HepG2 (cell line): ENCODE results near the gene EPB41L2. TPM values are rescaled to one million over a fixed set of nuclear protein-coding genes. Genes with fewer than 3 reads are reported as not detected.

Experiments used
- ATAC-seq: fragments of 200-7000 bp; cut with Tn5 transposase; 3 replicates; pipeline ENCODE4 v1.9.1; 2020; ENCODE audit warnings: mild to moderate bottlenecking, moderate library complexity
- BruUV-seq: library from RNA; stranded (reverse); fragments of 400-500 nt; replicated peaks from 2 replicates; lab custom pipeline; 2021; lab: Mats Ljungman, UMichigan
- CTCF ChIA-PET: fragments of 300-600 bp; formaldehyde crosslinking; extraction: SDS; loops from one replicate; lab custom pipeline; 2021; ENCODE audit warnings: low total read pairs, inconsistent platforms, low intra/inter-chr PET ratio; lab: Yijun Ruan, JAX
- POLR2A ChIA-PET: fragments of 350-600 bp; sonication (Branson Sonifier 250); formaldehyde crosslinking; loops from one replicate; lab custom pipeline; 2020; ENCODE audit warnings: antibody characterized with exemption, inconsistent platforms; lab: Yijun Ruan, JAX
- DNase-seq: peaks from one replicate; pipeline ENCODE4 v3.0.0-alpha.2; 2015; ENCODE audit warnings: low spot score
- FAIRE-seq: peaks from 3 replicates; lab custom pipeline; 2011; peaks lifted over from hg19 to GRCh38; lab: Jason Lieb, UNC
- H2AFZ ChIP-seq: one replicate; pipeline ENCODE4 v1.6.1; 2011; ENCODE audit warnings: low read length, inconsistent platforms
- H3K27ac ChIP-seq: fragments of 300-600 bp; 3 replicates; pipeline ENCODE4 v1.8.0; 2011; ENCODE audit warnings: mixed run types, mild to moderate bottlenecking, mixed read lengths, low read length, inconsistent platforms; ENCODE audit not compliant: insufficient read depth; ENCODE audit errors: extremely low read length
- H3K27me3 ChIP-seq, 2 experiments: fragments of 200-600 bp in 1 of 2; 2 replicates in 1 of 2; 3 replicates in 1 of 2; pipeline versions ENCODE4 v1.6.0 to v1.8.0; 2011; ENCODE audit warnings: low read length in 2 of 2, mild to moderate bottlenecking in 2 of 2, moderate library complexity in 2 of 2, inconsistent platforms in 1 of 2; ENCODE audit not compliant: insufficient read depth in 2 of 2, control insufficient read depth in 1 of 2
- H3K36me3 ChIP-seq, 2 experiments: fragments of 200-600 bp in 1 of 2; replicated peaks in 1 of 2; 2 replicates in 1 of 2; 3 replicates in 1 of 2; pipeline versions ENCODE4 v1.5.1 to v1.8.0; 2011; ENCODE audit warnings: low read length in 2 of 2, inconsistent platforms in 1 of 2; ENCODE audit not compliant: insufficient read depth in 2 of 2, control insufficient read depth in 1 of 2
- H3K4me1 ChIP-seq: 2 replicates; pipeline ENCODE4 v1.5.1; 2012; ENCODE audit warnings: low read length, inconsistent platforms; ENCODE audit not compliant: insufficient read depth
- H3K4me2 ChIP-seq: 2 replicates; pipeline ENCODE4 v1.6.0; 2011; ENCODE audit warnings: low read depth, low read length, inconsistent platforms
- H3K4me3 ChIP-seq, 3 experiments: fragments of 200-600 bp in 1 of 3; sonication (generic), shearing (Covaris generic) in 1 of 3; replicated peaks in 1 of 3; 2 replicates each; pipeline ENCODE4 v1.5.1; 2011 to 2016; ENCODE audit warnings: low read length in 3 of 3, inconsistent platforms in 2 of 3, low read depth in 2 of 3, mild to moderate bottlenecking in 2 of 3, control low read depth in 1 of 3, mixed read lengths in 1 of 3; ENCODE audit not compliant: insufficient read depth in 1 of 3
- H3K79me2 ChIP-seq: one replicate; pipeline ENCODE4 v1.6.1; 2011; ENCODE audit warnings: low read length, inconsistent platforms; ENCODE audit not compliant: insufficient read depth
- H3K9ac ChIP-seq: 2 replicates; pipeline ENCODE4 v1.6.0; 2011; ENCODE audit warnings: mild to moderate bottlenecking, low read depth, low read length, inconsistent platforms; ENCODE audit not compliant: insufficient read depth
- H3K9me3 ChIP-seq: 2 replicates; pipeline ENCODE4 v1.5.1; 2012; ENCODE audit warnings: mild to moderate bottlenecking, low read length
- H4K20me1 ChIP-seq: 2 replicates; pipeline ENCODE4 v1.6.0; 2011; ENCODE audit warnings: inconsistent platforms, mild to moderate bottlenecking, low read length, moderate library complexity; ENCODE audit not compliant: insufficient read depth
- BRCA1 ChIP-seq: sonication (generic); formaldehyde crosslinking; IDR thresholded peaks from 2 replicates; pipeline ENCODE4 v1.4.0; 2020; ENCODE audit warnings: missing genetic modification reagents
- CENPBD1 ChIP-seq: sonication (generic); formaldehyde crosslinking; IDR thresholded peaks from 2 replicates; pipeline ENCODE4 v1.8.0; 2022; ENCODE audit warnings: missing genetic modification reagents, low read depth, mild to moderate bottlenecking, borderline replicate concordance
- EZH2 ChIP-seq: conservative IDR thresholded peaks from 2 replicates; pipeline ENCODE4 v1.6.1; 2012; ENCODE audit warnings: mild to moderate bottlenecking, low read depth, low read length, moderate library complexity
- KDM4B ChIP-seq: sonication (generic); formaldehyde crosslinking; IDR thresholded peaks from 2 replicates; pipeline ENCODE4 v1.4.0; 2020; ENCODE audit warnings: missing genetic modification reagents
- KLF12 ChIP-seq: sonication (generic); formaldehyde crosslinking; IDR thresholded peaks from 2 replicates; pipeline ENCODE4 v1.4.0; 2020; ENCODE audit warnings: missing genetic modification reagents, borderline replicate concordance
- ZNF205 ChIP-seq: IDR thresholded peaks from 2 replicates; pipeline ENCODE4 v1.6.1; 2018; ENCODE audit warnings: missing biosample characterization, missing genetic modification reagents
- ZNF644 ChIP-seq: IDR thresholded peaks from 2 replicates; pipeline ENCODE4 v1.6.1; 2016; ENCODE audit warnings: low read depth
- ZNF850 ChIP-seq: sonication (generic); formaldehyde crosslinking; conservative IDR thresholded peaks from 2 replicates; pipeline ENCODE4 v1.9.0; 2021; ENCODE audit warnings: mild to moderate bottlenecking, missing genetic modification reagents
- ZSCAN22 ChIP-seq: sonication (generic); formaldehyde crosslinking; IDR thresholded peaks from 2 replicates; pipeline ENCODE4 v1.4.0; 2020; ENCODE audit warnings: mild to moderate bottlenecking, missing genetic modification reagents
- WGBS: methylation state at CpG from one replicate; pipeline ENCODE4 v1.1.6; 2017; ENCODE audit warnings: low lambda C conversion rate; 5-methylcytosine and 5-hydroxymethylcytosine counted together
- in situ Hi-C: cut with HindIII; loops from 2 replicates; pipeline ENCODE4 v1.10.0; 2017; ENCODE audit warnings: low pct_unique_long_range_greater_than_20kb; ENCODE audit not compliant: extremely low pct_ligation_motif_present
- intact Hi-C: fragments of 100-400 bp; cut with micrococcal nuclease; formaldehyde crosslinking; loops from one replicate; pipeline ENCODE4 v1.10.0; 2022; ENCODE audit not compliant: unreplicated experiment
- polyA plus RNA-seq, 8 experiments: library from polyadenylated mRNA; depleted of rRNA in 3 of 8; stranded (reverse) in 7 of 8; unstranded in 1 of 8; fragments of >200 nt; fragmentation: Illumina TruSeq in 4 of 8; extraction: Trizol in 4 of 8; gene quantifications; 2 replicates each; pipeline versions ENCODE4 v1.2.1 to v1.2.3, GENCODE V29; 2011 to 2016; ENCODE audit warnings: low read depth in 4 of 8, missing spikeins in 1 of 8, mixed read lengths in 1 of 8; ENCODE audit not compliant: insufficient read depth in 1 of 8
- total RNA-seq, 5 experiments: library from RNA; depleted of rRNA; stranded (reverse); fragments of >200 nt; fragmentation: Illumina TruSeq; extraction: Trizol; gene quantifications; 2 replicates each; pipeline ENCODE4 v1.2.3, GENCODE V29; 2016; ENCODE audit warnings: low read depth in 1 of 5
- TF ChIP-seq, protein P1 (sequence below): conservative IDR thresholded peaks from 2 replicates; pipeline ENCODE4 v1.6.1; 2018; ENCODE audit warnings: missing genetic modification reagents
- TF ChIP-seq, protein P2 (sequence below): sonication (generic); formaldehyde crosslinking; IDR thresholded peaks from 2 replicates; pipeline ENCODE4 v1.5.0; 2020; ENCODE audit warnings: mild to moderate bottlenecking, missing genetic modification reagents, borderline replicate concordance
- TF ChIP-seq, protein P3 (sequence below): sonication (generic); formaldehyde crosslinking; IDR thresholded peaks from 2 replicates; pipeline ENCODE4 v1.9.0; 2022; ENCODE audit warnings: low read depth, missing genetic modification reagents
- TF ChIP-seq, protein P4 (sequence below): sonication (generic); formaldehyde crosslinking; IDR thresholded peaks from 2 replicates; pipeline ENCODE4; 2020; ENCODE audit warnings: missing genetic modification reagents, mild to moderate bottlenecking, borderline replicate concordance

EPB41L2 gene
- total and polyA plus RNA-seq, 2 of the 13 experiments (the other 11 are each of a cell fraction or from before 2014, with no cell fraction given) = 41.7 to 56.4 TPM

GRCh38 chr6:130895516-130895915 lies 167.5 kb downstream of the EPB41L2 start:
- no peaks in the 10 kb centered on the region for H3K27me3 ChIP-seq
- H3K27ac ChIP-seq = no peak overlapping the region
- ATAC-seq = no peak
- TF ChIP-seq EZH2 (no peak), ZSCAN22 (CRISPR knock-in tag) (no peak), ZNF205 (no peak), KDM4B (no peak), KLF12 (CRISPR knock-in tag) (no peak), ZNF850 (no peak), ZNF644 (no peak), BRCA1 (CRISPR knock-in tag) (no peak), CENPBD1 (no peak)
- TF ChIP-seq, protein P1, sequence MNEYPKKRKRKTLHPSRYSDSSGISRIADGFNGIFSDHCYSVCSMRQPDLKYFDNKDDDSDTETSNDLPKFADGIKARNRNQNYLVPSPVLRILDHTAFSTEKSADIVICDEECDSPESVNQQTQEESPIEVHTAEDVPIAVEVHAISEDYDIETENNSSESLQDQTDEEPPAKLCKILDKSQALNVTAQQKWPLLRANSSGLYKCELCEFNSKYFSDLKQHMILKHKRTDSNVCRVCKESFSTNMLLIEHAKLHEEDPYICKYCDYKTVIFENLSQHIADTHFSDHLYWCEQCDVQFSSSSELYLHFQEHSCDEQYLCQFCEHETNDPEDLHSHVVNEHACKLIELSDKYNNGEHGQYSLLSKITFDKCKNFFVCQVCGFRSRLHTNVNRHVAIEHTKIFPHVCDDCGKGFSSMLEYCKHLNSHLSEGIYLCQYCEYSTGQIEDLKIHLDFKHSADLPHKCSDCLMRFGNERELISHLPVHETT (CRISPR knock-in tag) = no peak
- TF ChIP-seq, protein P2, sequence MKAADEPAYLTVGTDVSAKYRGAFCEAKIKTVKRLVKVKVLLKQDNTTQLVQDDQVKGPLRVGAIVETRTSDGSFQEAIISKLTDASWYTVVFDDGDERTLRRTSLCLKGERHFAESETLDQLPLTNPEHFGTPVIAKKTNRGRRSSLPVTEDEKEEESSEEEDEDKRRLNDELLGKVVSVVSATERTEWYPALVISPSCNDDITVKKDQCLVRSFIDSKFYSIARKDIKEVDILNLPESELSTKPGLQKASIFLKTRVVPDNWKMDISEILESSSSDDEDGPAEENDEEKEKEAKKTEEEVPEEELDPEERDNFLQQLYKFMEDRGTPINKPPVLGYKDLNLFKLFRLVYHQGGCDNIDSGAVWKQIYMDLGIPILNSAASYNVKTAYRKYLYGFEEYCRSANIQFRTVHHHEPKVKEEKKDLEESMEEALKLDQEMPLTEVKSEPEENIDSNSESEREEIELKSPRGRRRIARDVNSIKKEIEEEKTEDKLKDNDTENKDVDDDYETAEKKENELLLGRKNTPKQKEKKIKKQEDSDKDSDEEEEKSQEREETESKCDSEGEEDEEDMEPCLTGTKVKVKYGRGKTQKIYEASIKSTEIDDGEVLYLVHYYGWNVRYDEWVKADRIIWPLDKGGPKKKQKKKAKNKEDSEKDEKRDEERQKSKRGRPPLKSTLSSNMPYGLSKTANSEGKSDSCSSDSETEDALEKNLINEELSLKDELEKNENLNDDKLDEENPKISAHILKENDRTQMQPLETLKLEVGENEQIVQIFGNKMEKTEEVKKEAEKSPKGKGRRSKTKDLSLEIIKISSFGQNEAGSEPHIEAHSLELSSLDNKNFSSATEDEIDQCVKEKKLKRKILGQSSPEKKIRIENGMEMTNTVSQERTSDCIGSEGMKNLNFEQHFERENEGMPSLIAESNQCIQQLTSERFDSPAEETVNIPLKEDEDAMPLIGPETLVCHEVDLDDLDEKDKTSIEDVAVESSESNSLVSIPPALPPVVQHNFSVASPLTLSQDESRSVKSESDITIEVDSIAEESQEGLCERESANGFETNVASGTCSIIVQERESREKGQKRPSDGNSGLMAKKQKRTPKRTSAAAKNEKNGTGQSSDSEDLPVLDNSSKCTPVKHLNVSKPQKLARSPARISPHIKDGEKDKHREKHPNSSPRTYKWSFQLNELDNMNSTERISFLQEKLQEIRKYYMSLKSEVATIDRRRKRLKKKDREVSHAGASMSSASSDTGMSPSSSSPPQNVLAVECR (CRISPR knock-in tag) = no peak
- TF ChIP-seq, protein P3, sequence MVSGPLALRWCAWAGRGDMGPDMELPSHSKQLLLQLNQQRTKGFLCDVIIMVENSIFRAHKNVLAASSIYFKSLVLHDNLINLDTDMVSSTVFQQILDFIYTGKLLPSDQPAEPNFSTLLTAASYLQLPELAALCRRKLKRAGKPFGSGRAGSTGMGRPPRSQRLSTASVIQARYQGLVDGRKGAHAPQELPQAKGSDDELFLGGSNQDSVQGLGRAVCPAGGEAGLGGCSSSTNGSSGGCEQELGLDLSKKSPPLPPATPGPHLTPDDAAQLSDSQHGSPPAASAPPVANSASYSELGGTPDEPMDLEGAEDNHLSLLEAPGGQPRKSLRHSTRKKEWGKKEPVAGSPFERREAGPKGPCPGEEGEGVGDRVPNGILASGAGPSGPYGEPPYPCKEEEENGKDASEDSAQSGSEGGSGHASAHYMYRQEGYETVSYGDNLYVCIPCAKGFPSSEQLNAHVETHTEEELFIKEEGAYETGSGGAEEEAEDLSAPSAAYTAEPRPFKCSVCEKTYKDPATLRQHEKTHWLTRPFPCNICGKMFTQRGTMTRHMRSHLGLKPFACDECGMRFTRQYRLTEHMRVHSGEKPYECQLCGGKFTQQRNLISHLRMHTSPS = no peak
- TF ChIP-seq, protein P4, sequence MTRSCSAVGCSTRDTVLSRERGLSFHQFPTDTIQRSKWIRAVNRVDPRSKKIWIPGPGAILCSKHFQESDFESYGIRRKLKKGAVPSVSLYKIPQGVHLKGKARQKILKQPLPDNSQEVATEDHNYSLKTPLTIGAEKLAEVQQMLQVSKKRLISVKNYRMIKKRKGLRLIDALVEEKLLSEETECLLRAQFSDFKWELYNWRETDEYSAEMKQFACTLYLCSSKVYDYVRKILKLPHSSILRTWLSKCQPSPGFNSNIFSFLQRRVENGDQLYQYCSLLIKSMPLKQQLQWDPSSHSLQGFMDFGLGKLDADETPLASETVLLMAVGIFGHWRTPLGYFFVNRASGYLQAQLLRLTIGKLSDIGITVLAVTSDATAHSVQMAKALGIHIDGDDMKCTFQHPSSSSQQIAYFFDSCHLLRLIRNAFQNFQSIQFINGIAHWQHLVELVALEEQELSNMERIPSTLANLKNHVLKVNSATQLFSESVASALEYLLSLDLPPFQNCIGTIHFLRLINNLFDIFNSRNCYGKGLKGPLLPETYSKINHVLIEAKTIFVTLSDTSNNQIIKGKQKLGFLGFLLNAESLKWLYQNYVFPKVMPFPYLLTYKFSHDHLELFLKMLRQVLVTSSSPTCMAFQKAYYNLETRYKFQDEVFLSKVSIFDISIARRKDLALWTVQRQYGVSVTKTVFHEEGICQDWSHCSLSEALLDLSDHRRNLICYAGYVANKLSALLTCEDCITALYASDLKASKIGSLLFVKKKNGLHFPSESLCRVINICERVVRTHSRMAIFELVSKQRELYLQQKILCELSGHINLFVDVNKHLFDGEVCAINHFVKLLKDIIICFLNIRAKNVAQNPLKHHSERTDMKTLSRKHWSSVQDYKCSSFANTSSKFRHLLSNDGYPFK (CRISPR knock-in tag) = no peak

More at GRCh38 chr6:130895516-130895915, 167.5 kb downstream of the EPB41L2 start:
- Histone ChIP-seq H3K36me3 (peaks cover 35 to 62% of the 10 kb centered on the region in 2 experiments), H4K20me1 (no peaks in the 10 kb centered on the region), H3K4me2 (no peak overlapping the region), H3K9ac (no peak overlapping the region), H3K79me2 (no peaks in the 10 kb centered on the region), H3K4me3 (no peak overlapping the region), H3K9me3 (no peaks in the 10 kb centered on the region), H3K4me1 (no peaks in the 10 kb centered on the region), H2AFZ (no peak overlapping the region)
- DNase-seq (no peak), FAIRE-seq (no peak)
- 95% methylated on average over 2 of the region's 2 CpGs for WGBS
- in situ Hi-C loops = no loop called here
- intact Hi-C loops = no loop called here
- CTCF ChIA-PET = no interaction called here
- POLR2A ChIA-PET = no interaction called here
- BruUV-seq = no TSS peak
